G401 (cell line): ENCODE measurements around the gene AOAH. TPM values are rescaled to one million over a fixed set of nuclear protein-coding genes. Genes with fewer than 3 reads are reported as not detected.

Experiments used
- DNase-seq: peaks from one replicate; pipeline ENCODE4 v3.0.0-alpha.2; 2015; ENCODE audit warnings: low spot score
- in situ Hi-C: cut with HindIII; loops from 2 replicates; pipeline ENCODE4 v1.10.0; 2016; ENCODE audit warnings: low sequenced_read_pairs, mixed read lengths
- total RNA-seq: library from RNA; depleted of rRNA; stranded (reverse); fragments of >200 nt; shearing (Covaris generic); gene quantifications from 2 replicates; pipeline ENCODE4 v1.2.3, GENCODE V29; 2014

The AOAH gene
- total RNA-seq, 1 experiment from 2014 or later: 5.2 TPM

DNA sequence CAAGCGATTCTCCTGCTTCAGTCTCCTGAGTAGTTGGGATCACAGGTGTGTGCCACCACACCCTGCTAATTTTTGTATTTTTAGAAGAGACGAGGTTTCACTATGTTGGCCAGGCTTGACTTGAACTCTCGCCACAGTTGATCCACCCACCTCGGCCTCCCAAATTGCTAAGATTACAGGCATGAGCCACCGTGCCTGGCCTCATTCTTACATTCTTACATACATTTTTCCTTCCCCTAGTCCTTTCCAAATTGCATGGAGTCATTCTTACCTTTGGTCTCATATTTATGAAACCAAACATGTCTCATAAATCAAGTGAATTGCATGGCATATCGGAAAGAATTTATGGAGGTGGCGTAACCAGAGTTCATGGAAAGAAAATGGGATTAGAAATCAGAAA is 186.2 kb downstream of the AOAH start:
- no peak for DNase-seq
- in situ Hi-C loops: no loop called here

DNA sequence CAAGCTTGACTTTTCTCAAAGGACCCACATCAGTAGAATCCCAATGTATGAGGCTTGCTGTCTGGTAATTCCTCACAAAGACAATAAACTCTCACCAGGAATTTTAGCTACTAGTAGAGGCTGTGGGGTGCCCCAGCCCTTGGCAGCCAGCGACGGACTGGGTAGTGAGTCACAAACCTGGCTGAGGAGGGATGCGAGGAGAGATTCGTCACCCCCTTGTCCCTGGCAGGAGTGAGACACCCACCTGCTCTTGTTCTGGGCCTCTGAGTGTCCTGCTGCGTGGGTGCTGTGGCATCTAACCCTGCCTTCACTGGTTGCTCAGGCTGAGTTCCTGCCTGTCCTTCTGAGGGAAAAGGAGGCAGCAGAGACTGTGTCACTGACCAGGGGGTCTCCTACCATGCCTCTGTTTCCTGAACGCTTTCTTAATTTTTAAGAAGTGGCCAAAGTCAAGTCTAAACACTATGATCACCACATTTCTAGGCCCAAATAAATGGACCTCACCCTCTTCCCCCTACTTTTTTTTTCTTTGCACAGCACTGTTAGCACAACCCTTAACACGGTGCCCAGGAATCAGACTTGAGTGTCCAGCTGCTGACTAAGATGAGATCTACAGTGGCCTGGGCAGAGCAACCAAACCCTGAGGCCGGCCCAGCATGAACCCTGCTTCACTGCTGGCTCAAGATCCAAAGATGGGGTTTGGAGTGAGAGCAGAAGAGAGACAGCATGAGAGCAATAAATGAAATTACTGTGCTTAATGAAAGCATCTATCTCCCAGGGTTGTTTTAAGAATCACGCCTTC is 188.2 kb downstream of the AOAH start:
- no peak for DNase-seq
- in situ Hi-C loops: no loop called here

DNA sequence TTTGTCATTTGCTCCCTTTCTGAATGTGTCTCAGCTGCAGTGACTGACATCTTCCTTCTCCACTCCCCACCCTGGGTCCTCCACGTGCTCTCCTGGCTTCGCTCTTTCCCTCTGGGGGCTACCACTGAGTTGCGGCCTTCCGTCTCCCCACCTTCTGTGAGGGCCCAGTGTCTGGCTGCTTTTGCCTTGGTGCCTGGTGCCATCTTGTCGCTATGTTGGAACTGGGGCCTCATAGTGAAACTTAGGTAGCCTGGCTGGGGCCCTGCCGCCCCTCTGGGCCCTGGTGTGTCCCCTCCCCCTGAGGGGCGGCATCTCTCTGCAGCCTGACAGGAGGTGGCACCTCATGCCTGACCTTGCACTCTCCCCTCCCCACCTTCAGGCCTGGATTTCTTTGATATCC is 190.6 kb downstream of the AOAH start:
- DNase-seq: no peak

DNA sequence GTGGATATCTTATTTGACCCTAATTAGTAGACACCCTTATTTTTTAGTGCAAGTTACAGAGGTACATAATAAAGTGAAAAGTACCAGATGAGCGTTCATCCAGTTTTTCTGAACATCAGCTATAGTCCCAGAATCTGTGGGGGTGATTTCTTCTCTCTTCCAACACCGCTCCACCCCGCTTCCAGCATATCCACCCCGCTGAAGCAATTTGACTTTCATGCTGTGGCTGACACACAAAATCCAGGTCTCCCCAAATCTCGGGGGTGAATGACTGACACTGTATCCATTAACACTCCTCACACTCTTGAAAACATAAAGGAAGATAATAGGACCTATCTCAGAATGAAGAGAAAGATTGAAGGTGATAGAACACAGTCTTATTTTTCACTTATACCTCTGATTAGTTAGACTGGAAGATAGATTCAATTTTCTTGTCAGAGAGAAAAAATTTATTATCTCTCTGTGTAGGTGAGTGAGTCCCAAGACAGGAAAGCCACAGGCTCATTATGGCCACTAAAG is 191.3 kb downstream of the AOAH start:
- no peak for DNase-seq
- in situ Hi-C loops: no loop called here

More for the DNA sequence above, 190.6 kb downstream of the AOAH start:
- in situ Hi-C loops: no loop called here

- peak; percentile 52 for DNase-seq
- in situ Hi-C loops: no loop called here
These were observed 192.3 kb downstream of the AOAH start for GRCh38 chr7:36531951-36532350.

DNA sequence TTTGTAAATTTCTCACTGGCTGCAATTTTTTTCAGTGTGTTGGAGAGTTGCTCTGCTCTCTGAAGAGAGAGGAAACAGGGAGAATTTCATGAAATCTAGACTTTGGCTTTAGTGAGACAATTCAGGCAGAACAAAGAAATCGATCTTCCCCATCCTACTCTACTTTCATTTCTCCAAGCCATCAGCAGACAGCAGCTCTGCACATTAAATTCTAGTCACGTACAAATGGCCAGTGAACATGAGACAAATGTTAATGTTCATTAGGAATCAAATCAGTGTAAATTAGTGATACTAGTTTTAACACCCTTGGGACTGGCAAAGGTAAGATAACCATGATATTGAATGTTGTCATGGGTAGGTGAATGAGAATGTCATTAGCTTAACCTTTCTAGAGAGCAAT is 193.8 kb downstream of the AOAH start:
- no peak for DNase-seq
- in situ Hi-C loops: no loop called here

- DNase-seq: no peak
- in situ Hi-C loops: no loop called here
These were observed 196.8 kb downstream of the AOAH start for GRCh38 chr7:36527549-36527913.

- in situ Hi-C loops: no loop called here
- no peak for DNase-seq
These were observed 197.3 kb downstream of the AOAH start for GRCh38 chr7:36526863-36527548.

DNA sequence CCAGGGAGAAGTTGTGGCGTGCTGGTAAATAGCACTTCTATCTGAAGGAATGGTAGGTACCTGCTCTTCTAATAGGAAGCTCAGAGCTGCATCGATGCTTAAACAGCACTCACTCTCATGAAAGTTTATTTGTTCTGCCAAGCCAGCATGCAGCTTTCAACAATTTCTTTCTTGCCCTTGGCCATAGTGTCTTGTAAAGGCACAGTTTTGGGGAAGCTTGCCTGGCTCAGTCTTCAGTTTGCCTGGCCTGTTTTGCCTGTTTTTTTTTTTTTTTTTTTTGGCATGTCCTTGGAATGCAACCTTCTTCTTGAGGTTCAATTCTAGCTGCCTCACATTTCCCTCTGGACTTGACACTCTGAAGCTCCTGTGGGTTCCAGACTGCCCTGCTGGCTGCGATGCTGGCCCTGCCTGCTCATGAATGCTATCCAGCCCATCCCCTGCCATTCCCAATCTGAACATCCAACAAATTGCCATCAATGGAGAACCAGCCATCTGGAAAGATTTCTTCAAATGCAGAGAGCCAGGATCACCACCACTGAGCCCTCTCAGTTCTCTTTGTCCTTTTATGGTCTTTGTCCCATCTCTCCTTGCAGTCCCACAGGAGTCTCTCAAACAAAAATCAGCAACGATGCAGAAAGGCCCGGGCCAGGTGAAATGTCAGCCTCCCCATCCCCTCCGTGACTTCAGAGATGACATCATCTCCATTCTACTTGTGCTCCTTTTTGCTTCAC is 200.8 kb downstream of the AOAH start:
- in situ Hi-C loops: no loop called here
- peak; percentile 32 for DNase-seq

DNA sequence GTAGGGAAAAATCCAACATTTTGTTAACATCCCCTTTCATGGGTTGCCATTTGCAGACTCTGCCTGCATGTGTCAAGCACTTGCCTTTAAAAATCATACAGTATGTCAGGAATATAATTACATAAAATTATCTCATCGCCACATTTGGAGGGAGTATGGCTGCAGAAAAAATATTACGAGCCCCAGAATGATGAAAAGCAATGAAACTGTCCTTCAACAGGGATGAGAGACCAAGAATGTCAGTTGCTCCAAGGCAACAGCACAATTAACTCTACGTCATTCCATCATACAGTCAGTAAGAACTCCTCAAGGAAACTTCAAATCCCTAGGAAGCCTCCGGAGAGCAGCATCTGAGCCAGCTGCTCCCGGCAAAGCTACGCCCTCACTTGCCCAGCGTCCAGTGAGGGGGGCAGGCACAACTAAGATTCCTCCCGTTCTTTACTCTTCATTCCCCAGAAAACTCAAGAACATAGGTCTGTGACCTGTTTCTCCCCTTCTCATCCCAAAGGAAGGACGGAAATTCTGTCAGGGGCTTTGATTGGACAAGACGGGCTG is 201.8 kb downstream of the AOAH start:
- in situ Hi-C loops: no loop called here
- no peak for DNase-seq

DNA sequence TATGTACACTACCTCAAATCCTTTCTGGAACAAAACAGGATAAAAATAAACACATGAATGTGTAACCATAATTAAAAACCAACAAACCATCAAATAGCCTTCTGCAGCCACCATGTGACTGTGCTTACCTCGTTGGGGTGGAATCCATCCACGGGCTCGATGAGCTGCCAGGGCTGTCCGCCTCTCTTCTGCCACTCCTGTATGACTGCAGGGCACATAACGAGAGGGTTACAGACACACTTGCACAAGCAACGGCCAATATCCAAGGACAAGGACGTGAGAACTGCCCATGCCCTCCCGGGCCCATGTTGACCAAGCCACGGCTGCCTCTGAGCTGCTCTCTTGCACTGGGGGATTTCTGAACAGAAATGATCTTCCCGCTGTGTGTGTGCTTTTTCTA is 202.4 kb downstream of the AOAH start:
- in situ Hi-C loops: no loop called here

DNA sequence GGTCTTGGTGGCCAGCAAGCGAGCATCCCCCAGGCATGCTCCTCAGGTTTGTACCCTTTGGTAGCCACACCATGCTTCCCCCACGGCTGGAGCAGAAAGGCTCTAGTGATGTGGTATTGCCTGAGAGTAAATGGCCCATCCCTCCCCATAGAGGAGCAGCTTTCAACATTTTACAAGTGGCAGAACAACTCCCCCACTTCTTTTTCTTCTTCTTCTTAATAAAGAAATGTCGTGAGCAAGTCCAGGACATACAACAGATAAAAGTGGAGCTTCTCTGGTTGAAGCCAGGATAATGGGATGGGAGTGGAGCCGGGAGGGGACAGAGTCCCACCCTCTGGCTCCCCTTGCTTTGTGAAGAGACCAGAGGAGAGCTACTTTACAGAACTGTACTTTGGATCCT is 203.2 kb downstream of the AOAH start:
- in situ Hi-C loops: no loop called here
- DNase-seq: peak; percentile 52

More for the DNA sequence above, 202.4 kb downstream of the AOAH start:
- peak; percentile 90 for DNase-seq

GRCh38 chr7:36515847-36516246 is 208.4 kb downstream of the AOAH start:
- in situ Hi-C loops: no loop called here
- no peak for DNase-seq

- DNase-seq: peak; percentile 95
- in situ Hi-C loops: no loop called here
These were observed 209.7 kb downstream of the AOAH start for GRCh38 chr7:36514289-36515243.

GRCh38 chr7:36513393-36513792 is 210.9 kb downstream of the AOAH start:
- no peak for DNase-seq
- in situ Hi-C loops: no loop called here

GRCh38 chr7:36512616-36513015 is 211.7 kb downstream of the AOAH start:
- no peak for DNase-seq
- in situ Hi-C loops: no loop called here

DNA sequence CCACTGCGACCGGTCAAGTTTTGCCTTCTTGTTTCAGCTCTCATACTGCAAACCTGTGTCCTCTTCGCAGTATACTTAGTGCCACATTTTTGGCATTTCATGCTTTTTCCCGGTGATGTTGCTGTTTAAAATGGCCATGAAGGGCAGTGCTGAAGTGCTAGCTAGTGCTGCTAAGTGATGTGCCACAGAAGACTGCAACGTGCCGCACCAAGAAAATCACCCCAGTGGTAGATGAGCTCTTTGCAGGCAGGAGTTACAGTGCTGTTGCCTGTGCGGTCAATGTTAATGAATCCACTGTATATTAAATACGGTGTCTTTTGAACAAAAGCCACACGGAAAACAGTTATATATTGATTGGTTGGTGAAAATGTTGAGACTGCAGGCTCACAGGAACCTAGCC is 214.3 kb downstream of the AOAH start:
- in situ Hi-C loops: no loop called here
- DNase-seq: no peak
